Stimulated activated CD8-positive, alpha-beta memory T cell treated with anti-CD3 and anti-CD28 coated beads, Interleukin-12 subunit alpha, Interleukin-12 subunit beta, amount 100 ng/mL, for 4 hours (primary cell): ENCODE measurements around the gene EPN3.

ENCODE experiments used
- DNase-seq: peaks from one replicate; pipeline ENCODE4 v3.0.0-alpha.2; 2020; ENCODE audit warnings: low read depth

The EPN3 gene

DNA sequence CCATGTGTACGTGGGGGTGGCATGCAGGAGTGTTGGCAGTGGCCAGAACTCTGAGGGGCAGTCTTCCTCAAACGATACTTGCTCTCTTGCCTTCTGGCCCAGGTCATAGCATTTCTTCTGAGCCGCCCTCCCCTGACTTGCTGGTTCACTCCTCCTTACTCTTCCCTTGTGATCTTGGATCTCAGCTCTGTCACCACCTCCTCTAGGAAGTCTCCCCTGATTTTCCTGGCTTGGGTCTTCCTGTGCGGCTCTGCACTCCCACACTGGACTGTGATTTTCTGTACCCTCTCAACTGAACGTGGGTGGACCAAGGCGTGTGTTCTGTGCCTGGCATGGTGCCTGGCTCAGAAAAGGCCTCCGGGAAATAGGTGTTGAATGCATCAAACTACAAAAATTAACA is 2.9 kb downstream of the EPN3 start:
- no peak for DNase-seq

DNA sequence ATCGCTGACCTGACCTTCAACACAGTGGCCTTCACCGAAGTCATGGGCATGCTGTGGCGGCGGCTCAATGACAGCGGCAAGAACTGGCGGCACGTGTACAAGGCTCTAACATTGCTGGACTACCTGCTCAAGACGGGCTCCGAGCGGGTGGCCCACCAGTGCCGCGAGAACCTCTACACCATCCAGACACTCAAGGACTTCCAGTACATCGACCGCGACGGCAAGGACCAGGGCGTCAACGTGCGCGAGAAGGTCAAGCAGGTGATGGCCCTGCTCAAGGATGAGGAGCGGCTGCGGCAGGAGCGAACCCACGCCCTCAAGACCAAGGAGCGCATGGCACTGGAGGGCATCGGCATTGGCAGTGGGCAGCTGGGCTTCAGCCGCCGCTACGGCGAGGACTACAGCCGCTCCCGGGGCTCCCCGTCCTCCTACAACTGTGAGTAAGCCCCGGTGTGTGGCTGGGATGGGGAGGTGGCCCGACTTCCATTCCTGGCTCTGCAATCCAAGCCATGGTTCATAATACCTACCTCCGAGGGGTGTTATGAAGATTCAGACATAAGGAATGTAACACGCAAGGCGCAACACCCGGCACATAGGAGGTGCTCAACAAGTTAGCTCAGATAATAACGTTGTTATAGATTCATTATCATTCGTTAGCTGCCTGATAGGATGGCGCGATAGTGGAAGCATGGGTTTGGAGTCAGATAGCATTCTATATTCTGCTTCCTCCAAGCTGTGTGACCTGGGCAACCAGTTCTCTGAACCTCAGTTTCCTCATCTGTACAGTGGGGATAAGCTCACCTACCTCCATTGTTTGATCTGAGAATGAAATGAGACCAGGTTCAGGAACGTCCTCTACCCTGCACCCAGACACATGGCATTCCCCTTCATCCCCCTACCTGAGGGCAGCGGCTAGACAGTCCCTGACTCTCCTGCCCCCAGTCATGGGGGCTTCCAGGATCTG is 4.4 kb downstream of the EPN3 start:
- DNase-seq, result no peak

DNA sequence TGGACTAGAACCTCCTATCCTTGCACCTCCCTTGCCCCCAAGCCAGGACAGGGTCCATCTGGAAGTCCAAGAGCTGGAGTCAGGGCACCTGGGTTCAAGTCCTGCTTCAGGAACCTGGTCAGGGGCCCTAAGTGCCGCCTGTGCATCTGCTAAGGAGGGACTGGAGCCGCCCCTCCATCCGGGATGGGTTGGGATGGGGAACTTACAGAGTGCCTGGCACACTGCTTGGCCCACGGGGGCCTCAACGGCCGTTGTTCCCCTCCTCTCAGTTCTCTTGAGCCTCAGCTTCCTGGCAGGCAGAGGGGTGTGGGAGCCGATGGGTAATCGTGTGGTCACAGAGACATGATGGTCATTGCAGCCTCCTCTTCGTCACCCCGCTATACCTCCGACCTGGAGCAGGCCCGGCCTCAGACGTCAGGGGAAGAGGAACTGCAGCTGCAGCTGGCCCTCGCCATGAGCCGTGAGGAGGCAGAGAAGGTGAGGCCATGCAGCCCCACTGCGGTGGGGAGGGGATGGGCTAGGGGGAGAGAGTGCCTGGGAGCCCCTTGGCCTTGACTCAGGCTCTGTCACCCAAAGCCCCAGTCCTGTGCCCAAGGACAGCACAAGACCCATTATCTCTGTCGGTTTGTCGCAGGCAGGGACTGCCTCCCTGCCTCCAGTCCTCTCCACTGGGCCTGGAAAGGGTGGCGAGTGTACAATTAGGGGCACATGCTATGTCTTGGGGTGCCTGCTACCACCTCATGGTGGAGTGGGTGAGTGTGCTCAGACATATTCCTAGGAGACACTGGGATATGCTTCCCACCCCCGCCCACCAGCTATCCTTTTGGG is 5.4 kb downstream of the EPN3 start:
- DNase-seq, result no peak

DNA sequence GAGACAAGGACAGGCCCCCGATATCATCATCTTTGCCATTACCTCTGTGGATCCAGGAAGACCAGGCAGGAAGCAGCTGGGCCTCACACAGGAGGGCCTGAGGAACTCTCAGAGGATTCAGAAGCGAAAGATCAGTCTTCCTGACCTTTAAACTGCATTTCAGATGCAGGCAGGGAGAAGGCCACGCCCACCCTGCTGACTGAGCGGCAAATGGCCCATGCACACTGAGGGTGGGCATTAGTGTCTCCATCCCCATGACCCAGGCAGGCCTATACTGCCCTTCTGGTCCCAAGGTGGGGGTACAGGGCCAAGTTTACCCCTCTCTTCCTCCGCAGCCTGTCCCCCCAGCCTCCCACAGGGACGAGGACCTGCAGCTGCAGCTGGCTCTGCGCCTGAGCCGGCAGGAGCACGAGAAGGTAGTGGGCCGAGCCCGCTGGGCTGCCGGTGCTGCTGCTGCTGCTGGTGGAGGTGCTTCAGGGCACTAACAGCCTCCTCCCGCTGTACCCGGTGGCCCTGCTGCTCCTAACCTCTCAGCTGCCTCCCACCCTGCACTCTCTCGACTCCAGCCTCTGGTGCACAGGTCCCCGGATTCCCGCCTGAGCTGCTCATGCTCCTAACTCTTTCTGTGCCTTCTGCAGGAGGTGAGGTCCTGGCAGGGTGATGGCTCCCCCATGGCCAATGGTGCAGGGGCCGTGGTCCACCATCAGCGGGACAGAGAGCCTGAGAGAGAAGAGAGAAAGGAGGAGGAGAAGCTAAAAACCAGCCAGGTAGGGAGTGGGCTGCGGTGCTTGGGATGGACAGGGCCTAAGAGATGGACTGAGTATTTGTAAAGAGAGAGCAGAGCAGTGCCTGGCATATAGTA is 6.2 kb downstream of the EPN3 start:
- DNase-seq, result no peak

DNA sequence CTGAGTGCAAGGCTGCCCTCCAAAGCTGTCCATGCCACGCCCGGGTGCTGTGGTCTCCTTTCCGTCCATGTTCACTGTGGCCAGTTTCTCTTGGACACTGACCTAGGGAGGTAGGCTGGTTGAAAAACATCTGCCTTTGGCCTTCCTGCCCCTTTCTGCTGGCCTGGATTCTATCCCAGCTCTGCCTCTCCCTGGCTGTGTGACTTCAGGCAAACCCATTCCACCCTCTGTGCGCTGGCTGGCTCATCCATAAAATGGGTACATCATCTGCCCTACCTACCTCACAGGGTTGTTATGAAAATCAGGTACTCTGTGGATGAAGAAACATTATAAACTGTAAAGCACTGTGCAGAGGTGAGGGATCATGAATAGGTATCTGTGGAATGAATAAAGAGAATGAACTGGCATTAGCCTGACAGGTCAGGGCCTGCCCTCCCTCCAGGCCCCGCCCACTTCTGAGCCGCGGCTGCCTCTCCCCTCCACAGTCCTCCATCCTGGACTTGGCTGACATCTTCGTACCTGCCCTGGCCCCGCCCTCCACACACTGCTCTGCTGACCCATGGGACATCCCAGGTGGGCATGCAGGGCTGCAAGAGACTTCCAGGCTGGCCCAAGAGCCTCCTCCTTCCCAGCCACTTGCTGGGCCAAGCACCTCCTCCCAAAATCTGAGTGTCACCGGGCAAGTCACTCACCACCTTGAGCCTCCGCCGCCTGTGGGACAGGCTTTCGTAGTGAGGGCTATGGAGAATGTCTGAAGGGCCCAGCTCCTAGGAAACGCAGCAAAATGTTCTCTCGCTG is 7.4 kb downstream of the EPN3 start:
- no peak for DNase-seq

DNA sequence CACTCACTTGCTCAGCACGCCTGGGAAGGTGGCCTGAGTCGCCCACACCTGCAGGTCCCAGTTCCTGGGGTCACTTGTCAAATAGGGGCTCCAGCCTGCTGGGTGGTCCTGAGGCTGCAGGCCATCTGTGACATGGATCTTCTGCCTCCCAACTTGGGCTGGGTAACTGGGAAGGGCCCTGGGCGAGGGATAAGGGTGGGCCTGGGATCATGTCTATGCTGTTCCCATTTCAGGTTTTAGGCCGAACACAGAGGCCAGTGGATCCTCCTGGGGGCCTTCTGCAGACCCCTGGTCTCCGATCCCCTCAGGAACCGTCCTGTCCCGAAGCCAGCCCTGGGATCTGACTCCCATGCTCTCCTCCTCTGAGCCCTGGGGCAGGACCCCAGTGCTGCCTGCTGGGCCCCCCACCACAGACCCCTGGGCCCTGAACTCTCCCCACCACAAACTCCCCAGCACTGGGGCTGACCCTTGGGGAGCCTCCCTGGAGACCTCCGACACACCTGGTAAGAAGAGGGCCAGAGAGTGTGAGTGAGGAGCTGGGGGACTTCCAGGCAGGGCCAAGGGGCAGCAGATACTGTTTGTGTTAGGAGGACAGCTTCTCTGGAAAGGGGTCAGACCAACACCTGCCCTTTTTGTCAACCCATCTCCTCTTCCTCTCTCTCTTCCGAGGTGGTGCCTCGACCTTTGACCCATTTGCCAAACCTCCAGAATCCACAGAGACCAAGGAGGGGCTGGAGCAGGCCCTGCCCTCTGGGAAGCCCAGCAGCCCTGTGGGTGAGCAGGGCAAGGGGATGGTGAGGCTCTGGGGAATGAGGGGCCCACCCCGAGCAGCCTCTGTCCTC is 8.2 kb downstream of the EPN3 start:
- DNase-seq, result no peak

DNA sequence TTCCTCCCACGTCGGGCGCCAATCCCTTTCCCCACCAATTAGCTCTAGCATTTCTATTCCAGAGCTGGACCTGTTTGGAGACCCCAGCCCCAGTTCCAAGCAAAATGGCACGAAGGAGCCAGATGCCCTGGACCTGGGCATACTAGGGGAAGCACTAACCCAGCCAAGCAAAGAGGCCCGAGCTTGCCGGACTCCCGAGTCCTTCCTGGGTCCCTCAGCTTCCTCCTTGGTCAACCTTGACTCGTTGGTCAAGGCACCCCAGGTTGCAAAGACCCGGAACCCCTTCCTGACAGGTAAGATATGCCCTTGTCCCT is 8.8 kb downstream of the EPN3 start:
- DNase-seq, result no peak

DNA sequence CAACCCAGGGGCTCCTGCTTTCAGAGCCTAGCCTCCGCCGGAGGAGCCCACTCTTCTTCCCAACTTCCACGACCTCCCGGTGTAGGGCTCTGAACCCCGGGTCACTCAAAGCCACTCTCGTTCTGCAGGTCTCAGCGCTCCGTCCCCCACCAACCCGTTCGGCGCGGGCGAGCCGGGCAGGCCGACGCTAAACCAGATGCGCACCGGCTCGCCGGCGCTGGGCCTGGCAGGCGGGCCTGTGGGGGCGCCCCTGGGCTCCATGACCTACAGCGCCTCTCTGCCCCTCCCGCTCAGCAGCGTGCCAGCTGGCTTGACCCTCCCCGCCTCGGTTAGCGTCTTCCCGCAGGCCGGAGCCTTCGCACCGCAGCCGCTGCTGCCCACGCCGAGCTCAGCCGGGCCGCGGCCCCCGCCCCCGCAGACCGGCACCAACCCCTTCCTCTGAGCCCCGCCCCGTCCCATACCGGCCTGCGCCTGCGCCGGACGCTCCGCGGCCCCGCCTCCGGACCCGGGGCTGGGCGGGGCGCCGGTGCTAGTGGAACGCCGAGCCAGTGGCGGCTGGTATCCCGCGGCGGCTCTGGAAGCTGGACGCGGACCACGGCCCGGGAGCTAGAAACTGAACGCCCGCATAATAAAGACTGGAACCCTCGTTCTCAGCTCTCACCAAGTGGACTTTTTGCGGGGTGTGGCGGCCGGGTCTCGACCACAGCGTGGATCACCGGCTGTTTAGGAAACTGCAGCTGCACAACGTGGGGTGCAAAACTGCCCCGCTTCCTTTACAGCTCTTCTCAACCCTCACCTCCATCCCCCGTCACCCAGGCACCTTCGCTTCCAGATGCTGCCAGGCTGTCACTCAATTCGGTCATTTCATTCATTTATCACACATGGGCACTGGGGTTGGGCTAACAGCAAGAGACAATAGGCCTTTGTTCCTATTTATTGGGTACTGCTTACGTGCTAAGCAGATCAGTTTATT is 9.5 kb downstream of the EPN3 start:
- peak; percentile 77 for DNase-seq

DNA sequence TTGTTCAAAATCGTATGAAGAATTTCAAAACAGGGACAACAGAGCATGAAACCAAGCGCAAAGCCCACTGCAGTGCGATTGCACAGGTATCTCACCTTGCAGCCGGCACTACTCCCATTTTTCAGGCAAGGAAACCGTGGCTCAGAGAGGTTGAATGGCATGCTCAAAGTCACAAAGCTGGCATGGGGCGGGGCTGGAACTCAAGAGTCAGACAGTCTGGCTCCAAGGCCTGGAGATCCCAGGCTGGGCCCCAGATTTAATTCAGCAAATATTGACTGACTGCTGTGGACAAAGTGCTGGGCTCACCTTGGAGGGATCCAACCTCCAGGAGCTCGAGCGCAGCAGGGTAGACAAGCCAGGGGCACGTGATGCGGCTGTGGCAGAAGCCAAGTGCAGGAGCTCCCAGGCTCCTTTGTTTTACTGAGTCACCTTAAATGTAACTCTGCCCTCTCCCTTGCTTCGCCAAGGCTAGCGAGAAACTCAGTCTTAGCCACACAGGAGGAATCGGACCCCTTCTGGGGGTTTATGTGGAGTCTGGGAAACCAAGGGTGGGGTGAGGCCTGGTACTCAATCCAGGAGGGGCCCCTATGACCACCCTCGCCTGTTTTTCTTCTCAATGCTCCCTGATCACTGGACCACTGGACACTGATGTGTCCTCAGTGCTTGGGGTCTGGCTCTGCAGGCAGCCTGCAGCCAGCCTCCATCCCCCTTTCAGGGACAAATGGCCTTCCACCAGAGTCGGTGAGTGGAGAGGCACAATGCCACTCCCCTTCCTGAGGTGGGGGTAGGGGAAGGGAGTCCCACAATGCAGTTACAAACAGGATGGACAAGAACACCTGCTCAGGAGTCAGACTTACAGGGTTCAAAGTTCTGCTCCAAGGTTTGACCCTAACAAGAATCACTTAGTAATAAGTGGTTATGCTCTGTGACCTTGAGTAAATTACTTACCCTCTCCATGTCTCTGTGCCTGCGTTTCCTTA is 10.6 kb downstream of the EPN3 start:
- DNase-seq, result no peak

DNA sequence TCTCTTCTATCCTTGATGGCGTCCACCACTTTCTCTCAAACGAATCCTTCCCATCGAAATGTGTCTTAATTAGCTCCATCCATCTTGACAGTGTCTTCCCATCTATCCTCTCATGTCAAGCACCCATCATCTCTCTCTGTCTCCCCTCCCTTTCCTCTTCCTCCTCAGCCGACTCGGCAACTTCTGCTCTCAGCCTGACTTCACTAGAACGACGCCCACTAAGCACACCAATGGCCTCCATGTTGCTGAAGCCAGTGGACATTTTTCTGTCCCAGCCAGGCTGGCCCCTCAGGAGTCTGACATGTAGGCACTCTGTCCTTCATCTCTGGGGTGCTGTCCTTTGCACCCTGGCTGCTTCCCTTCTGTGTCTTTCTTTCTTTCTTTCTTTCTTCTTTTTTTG is 12.0 kb downstream of the EPN3 start:
- no peak for DNase-seq

DNA sequence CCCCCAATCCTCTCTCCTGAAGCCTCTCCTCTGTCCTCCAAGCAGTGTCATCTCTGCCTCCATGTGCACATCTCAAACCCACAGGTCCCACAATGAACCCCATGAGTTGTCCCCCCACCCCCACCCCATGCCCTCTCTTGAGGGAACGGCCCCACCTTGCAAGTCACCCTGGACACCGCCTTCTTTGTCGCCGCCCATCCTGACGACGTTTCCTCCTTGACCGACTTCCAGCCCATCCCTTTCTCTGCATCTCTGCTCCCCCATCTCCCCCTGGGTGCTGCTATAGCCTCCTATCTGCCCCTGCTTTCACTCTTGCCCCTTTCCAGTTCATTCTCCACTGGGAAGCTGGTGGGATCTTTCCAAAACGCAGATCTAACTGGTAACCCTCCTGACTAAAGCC is 12.8 kb downstream of the EPN3 start:
- no peak for DNase-seq

DNA sequence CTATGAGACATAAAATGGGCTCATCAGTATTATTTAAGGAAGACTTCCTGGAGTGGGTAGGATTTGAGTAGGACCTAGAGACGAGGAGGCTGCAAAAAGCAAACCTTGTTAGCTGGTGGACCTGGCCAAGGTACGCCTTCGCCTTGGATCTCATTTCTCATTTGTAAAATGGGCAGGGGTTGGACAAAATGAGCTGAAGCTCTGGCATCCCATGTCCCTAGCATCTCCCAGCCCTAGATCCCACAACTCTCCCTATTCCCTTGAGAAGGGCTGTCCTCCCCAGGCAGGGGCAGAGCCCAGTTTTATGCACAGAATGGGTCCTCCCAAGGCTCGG is 14.1 kb downstream of the EPN3 start:
- DNase-seq, result no peak

DNA sequence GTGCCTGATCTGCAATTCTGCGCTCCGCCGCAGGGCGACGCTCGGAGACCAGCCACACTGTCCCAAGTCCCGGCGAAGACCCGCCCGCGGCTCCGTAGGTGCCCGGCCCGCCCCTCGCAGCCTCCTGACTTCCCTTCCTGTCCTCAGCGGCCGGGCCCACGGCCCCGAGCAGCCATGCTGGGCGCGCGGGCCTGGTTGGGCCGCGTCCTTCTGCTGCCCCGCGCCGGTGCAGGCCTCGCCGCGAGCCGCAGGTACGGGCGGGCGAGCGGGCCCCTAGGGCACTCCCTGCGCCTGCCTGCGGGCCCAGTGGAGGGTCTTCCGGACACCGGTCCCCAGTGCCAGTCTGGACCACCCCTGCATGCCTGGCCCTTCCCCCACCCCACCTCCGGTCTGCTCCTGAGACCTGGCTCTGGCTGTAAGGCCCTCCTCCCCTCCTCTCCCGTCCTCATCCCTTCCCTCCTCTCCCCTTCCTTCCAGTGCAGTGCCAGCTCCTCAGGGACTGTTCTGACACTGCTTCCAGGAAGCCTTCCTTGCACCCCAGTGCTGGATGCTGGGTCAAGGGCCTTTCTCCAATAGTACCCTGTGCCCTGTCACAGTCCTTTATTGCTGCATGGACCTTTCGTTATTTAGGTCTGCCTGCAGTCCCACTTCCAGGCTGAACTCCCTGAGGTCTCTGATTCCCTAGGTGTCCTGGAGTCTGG is 14.7 kb downstream of the EPN3 start, which contains the start of gene SPATA20:
Gene SPATA20 (plus strand): TSS at position 140 of the 701 bp plus-strand sequence. CDS start 35 bp downstream, at position 175.
- peak; percentile 63 for DNase-seq

DNA sequence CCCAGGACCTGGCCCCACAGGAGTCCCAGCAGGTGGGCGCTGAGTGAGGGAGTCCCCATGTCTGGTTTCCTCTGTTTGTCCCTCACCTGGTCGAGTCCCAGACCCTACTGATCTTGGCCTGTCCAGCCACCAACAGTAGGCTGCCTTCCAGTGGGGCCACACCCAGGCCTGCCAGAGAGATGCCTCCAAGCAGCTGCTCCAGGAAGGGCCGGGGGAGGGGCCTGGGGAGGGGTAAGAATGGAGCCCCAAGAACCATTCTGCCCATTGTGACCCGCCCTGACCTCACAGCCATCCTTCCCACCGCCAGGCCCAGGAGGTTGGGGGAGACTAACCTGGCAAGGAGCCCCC is 15.2 kb downstream of the EPN3 start:
- DNase-seq, result no peak

DNA sequence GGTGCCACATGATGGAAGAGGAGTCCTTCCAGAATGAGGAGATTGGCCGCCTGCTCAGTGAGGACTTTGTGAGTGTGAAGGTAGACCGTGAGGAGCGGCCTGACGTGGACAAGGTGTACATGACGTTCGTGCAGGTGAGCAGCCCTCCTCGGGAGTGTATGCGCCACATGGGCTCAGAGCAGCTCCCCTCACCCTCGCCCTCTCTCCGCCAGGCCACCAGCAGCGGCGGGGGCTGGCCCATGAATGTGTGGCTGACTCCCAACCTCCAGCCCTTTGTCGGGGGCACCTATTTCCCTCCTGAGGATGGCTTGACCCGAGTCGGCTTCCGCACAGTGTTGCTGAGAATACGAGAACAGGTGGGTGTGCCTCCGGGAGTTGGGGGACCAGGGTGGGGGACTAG is 16.3 kb downstream of the EPN3 start:
- no peak for DNase-seq

DNA sequence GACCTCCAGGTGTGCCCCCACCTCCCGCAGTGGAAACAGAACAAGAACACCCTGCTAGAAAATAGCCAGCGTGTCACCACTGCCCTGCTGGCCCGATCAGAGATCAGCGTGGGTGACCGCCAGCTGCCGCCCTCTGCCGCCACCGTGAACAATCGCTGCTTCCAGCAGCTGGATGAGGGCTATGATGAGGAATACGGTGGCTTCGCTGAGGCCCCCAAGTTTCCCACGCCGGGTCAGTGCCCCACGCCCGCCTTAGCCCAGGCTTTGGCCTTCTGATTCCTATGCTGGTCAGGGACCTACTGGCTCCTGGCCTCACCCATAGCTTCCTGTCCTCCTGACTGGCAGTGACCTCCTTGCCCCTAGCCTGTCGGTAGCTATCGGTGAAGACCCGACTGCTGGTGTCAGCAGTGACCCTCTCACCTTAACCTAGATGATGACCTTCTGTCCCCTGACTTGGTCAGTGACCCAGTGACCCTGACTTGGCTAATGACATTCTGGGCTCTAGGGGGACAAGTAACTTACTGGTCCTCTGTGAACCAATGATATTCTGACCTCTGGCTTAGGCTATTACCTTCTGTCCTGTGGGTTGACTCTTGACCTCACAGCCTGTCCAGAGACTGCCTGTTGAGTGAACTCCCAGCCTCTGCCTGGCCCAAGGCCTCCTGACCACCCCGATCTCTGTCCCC is 16.9 kb downstream of the EPN3 start:
- DNase-seq, result no peak

DNA sequence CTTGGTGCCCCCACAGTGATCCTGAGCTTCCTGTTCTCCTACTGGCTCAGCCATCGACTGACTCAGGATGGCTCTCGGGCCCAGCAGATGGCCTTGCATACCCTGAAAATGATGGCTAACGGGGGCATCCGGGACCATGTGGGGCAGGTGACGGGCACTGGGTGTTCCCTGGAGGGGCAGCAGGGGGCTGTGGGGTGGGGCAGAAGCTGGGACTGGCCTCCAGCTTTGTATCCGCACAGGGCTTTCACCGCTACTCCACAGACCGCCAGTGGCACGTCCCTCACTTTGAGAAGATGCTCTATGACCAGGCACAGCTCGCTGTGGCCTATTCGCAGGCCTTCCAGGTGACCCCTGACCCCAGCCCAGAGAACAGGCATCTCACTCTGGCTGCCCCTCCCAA is 17.4 kb downstream of the EPN3 start:
- DNase-seq, result no peak
